Kidney (tissue), 14 donors: Measurements from ENCODE around the gene KIAA1328. TPM values are rescaled to one million over a fixed set of nuclear protein-coding genes. Genes with fewer than 3 reads are reported as not detected.
A peak's percentile ranks its signal among the peaks of the same experiment; 100 is the strongest.

Experiments used
- DNase-seq, 5 donors: peaks; one replicate each; pipeline ENCODE4 v3.0.0-alpha.2; 2013 to 2020
- FAIRE-seq: peaks from 2 replicates; lab custom pipeline; 2012; peaks lifted over from hg19 to GRCh38; lab: Jason Lieb, UNC
- H3K27ac ChIP-seq, 2 donors: one replicate each; pipeline ENCODE4 v1.7.0; 2013; ENCODE audit warnings: low read depth in 2 of 2, low read length in 2 of 2, inconsistent platforms in 1 of 2
- H3K27me3 ChIP-seq: one replicate; pipeline ENCODE4 v1.7.1; 2013; ENCODE audit warnings: low read length, inconsistent platforms; ENCODE audit not compliant: control insufficient read depth, insufficient read depth
- H3K36me3 ChIP-seq, 3 donors: one replicate each; pipeline versions ENCODE4 v1.7.0 to v1.7.1; 2013; ENCODE audit warnings: low read length in 3 of 3, control low read depth in 1 of 3, inconsistent platforms in 1 of 3; ENCODE audit not compliant: insufficient read depth in 3 of 3, control insufficient read depth in 2 of 3
- H3K4me1 ChIP-seq, 3 donors: one replicate each; pipeline versions ENCODE4 v1.7.0 to v1.7.1; 2013; ENCODE audit warnings: low read length in 3 of 3, inconsistent platforms in 1 of 3, low read depth in 1 of 3; ENCODE audit not compliant: control insufficient read depth in 2 of 3, insufficient read depth in 2 of 3
- H3K4me3 ChIP-seq, 3 donors: one replicate each; pipeline versions ENCODE4 v1.7.0 to v1.8.1; 2013; ENCODE audit warnings: low read length in 3 of 3, control low read depth in 1 of 3, inconsistent platforms in 1 of 3
- H3K9ac ChIP-seq, 3 donors: one replicate each; pipeline versions ENCODE4 v1.7.0 to v1.7.1; 2013; ENCODE audit warnings: low read length in 3 of 3, control low read depth in 1 of 3, inconsistent platforms in 1 of 3
- H3K9me3 ChIP-seq, 3 donors: one replicate each; pipeline versions ENCODE4 v1.7.0 to v1.7.1; 2013; ENCODE audit warnings: low read length in 3 of 3, control low read depth in 1 of 3, inconsistent platforms in 1 of 3; ENCODE audit not compliant: control insufficient read depth in 2 of 3, insufficient read depth in 1 of 3
- intact Hi-C: fragments of 100-400 bp; cut with DNase I; formaldehyde crosslinking; loops from one replicate; pipeline ENCODE4 v1.11.1; 2022
- polyA plus RNA-seq: library from polyadenylated mRNA; stranded (reverse); fragments of 350-450 nt; fragmentation: Illumina TruSeq; extraction: RNeasy Lipid Tissue Mini Kit (QIAGEN cat#74804); gene quantifications from one replicate; pipeline ENCODE4 v1.2.3, GENCODE V29; 2014; ENCODE audit warnings: low read depth, low replicate concordance; ENCODE audit not compliant: insufficient read depth
- total RNA-seq: library from RNA; stranded (reverse); fragmentation: NEBNext Ultra II Directional; extraction: Animal tissue kit (Norgen Biotek cat#: 25700); gene quantifications from one replicate; pipeline ENCODE4 v1.2.1, GENCODE V29; 2021
- TF ChIP-seq, protein P1 (sequence below): IDR thresholded peaks from 3 replicates; pipeline ENCODE4 v1.5.1; 2012; ENCODE audit warnings: mild to moderate bottlenecking, moderate library complexity, borderline replicate concordance; ENCODE audit not compliant: insufficient read depth; ENCODE audit errors: extremely low read depth
- donor health status: control.
- donor health status: control.
- donor health status: control.
- donor health status: control.
- donor health status: control.
- donor health status: DM: yes; HTN: yes; CAD: no.
- donor health status: Normal renal cell carcinoma (clear cell type).

The KIAA1328 gene
- total and polyA plus RNA-seq, 2 donors from 2014 or later = 2.7 to 11.6 TPM

- DNase-seq = peak in 3 of 5 donors; percentile 1 to 16 (median 10)
- Histone ChIP-seq H3K9me3 (peaks cover 0 to 6% (median 0%) of the 10 kb centered on the region in 3 donors), H3K4me3 (no peak overlapping the region), H3K27me3 (no peaks in the 10 kb centered on the region), H3K9ac (no peak overlapping the region), H3K4me1 (no peaks in the 10 kb centered on the region), H3K27ac (no peak overlapping the region), H3K36me3 (no peaks in the 10 kb centered on the region)
- FAIRE-seq = no peak
- intact Hi-C loops = no loop called here
- TF ChIP-seq, protein P1, sequence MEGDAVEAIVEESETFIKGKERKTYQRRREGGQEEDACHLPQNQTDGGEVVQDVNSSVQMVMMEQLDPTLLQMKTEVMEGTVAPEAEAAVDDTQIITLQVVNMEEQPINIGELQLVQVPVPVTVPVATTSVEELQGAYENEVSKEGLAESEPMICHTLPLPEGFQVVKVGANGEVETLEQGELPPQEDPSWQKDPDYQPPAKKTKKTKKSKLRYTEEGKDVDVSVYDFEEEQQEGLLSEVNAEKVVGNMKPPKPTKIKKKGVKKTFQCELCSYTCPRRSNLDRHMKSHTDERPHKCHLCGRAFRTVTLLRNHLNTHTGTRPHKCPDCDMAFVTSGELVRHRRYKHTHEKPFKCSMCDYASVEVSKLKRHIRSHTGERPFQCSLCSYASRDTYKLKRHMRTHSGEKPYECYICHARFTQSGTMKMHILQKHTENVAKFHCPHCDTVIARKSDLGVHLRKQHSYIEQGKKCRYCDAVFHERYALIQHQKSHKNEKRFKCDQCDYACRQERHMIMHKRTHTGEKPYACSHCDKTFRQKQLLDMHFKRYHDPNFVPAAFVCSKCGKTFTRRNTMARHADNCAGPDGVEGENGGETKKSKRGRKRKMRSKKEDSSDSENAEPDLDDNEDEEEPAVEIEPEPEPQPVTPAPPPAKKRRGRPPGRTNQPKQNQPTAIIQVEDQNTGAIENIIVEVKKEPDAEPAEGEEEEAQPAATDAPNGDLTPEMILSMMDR = peak; percentile 42
Measured at GRCh38 chr18:37019157-37019827, 190.4 kb downstream of the KIAA1328 start.

DNA sequence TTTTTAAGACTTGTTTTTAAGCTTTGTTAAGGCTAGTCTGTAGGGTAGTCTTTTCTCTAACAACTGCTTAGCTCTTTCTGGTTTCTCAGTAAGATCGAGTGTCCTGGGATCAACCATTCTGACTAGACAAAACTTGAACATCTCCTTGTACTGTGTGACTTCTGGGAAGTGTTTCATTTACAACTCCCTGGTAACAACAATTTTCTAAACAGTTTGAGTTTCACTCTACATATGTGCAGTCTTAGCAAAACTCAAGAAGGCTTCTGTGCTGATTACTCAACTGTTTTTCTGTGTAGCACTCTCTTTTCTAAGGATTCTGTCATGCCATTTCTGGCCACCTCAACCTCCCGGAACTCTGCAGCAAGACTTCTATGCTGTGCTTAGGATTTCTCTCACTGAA, 204.5 kb downstream of the KIAA1328 start:
- no peak for FAIRE-seq
- no peaks in the 10 kb centered on the region for H3K36me3 ChIP-seq
- TF ChIP-seq, protein P1 = no peak
- no peaks in the 10 kb centered on the region for H3K27me3 ChIP-seq
- no peak overlapping the region for H3K9ac ChIP-seq
- intact Hi-C loops = no loop called here
- H3K27ac ChIP-seq = no peak overlapping the region
- H3K4me1 ChIP-seq = no peaks in the 10 kb centered on the region
- no peaks in the 10 kb centered on the region for H3K9me3 ChIP-seq
- H3K4me3 ChIP-seq = no peak overlapping the region
- no peak for DNase-seq

- intact Hi-C loops = no loop called here
- Histone ChIP-seq H3K4me1 (no peaks in the 10 kb centered on the region), H3K36me3 (no peaks in the 10 kb centered on the region), H3K27ac (no peak overlapping the region), H3K4me3 (no peak overlapping the region), H3K9ac (no peak overlapping the region), H3K27me3 (no peaks in the 10 kb centered on the region), H3K9me3 (peaks cover 0 to 23% (median 14%) of the 10 kb centered on the region in 3 donors)
- TF ChIP-seq, protein P1 = no peak
- DNase-seq (no peak), FAIRE-seq (no peak)
Measured at GRCh38 chr18:37042381-37042780, 213.5 kb downstream of the KIAA1328 start.
